ENCODE measurements around the gene TEC. TPM values are rescaled to one million over a fixed set of nuclear protein-coding genes. Genes with fewer than 3 reads are reported as not detected.

Gene TEC
- total and polyA plus RNA-seq, 2 of the 8 experiments (the other 6 are each of a cell fraction or from before 2014, with no cell fraction given) = 0.73 to 1.8 TPM

GRCh38 chr4:48172651-48173050 lies 97.0 kb downstream of the TEC start:
- no peak overlapping the region for H2BK20ac ChIP-seq (ENCODE audit: low read length)
- DNase-seq (ENCODE audit: low read depth in 1 of 2, low spot score in 2 of 2) = no peak
- H3K14ac ChIP-seq (ENCODE audit: insufficient read length) = no peak overlapping the region
- H3K23me2 ChIP-seq (ENCODE audit: low read depth, low read length) = no peaks in the 10 kb centered on the region
- ChIA-PET POLR2A (ENCODE audit: partially characterized antibody) (no interaction called here), CTCF (ENCODE audit: partially characterized antibody) (interaction anchor here (1.3 to 1.4 kb wide), 2 partner anchors 44 to 103 kb away, joined by 3 read pairs; no protein-coding TSS in a partner anchor)
- H3K4me2 ChIP-seq (ENCODE audit: insufficient read depth in 1 of 2, low read depth in 2 of 2, low read length in 2 of 2) = no peak overlapping the region
- no peak overlapping the region for H3K4me3 ChIP-seq (ENCODE audit: extremely low read depth in 1 of 4, insufficient read depth in 2 of 4, low read depth in 3 of 4, low read length in 4 of 4)
- H2BK12ac ChIP-seq (ENCODE audit: low read depth, low read length) = no peak overlapping the region
- no peak overlapping the region for H3K4ac ChIP-seq (replicated peaks; ENCODE audit: insufficient read length, low read depth, low read length)
- H3K23ac ChIP-seq (ENCODE audit: insufficient read length) = no peak overlapping the region
- H4K91ac ChIP-seq (replicated peaks; ENCODE audit: insufficient read length, low read length) = no peak overlapping the region
- no peak overlapping the region for H3K9ac ChIP-seq (replicated peaks in 1 of 4; ENCODE audit: extremely low read depth in 1 of 4, low read depth in 3 of 4, low read length in 3 of 4)
- no peak overlapping the region for H3K18ac ChIP-seq (ENCODE audit: extremely low read depth, low read length)
- H3K4me1 ChIP-seq (replicated peaks in 1 of 4; ENCODE audit: control insufficient read depth in 3 of 4, insufficient read depth in 4 of 4, low read length in 3 of 4) = peaks cover 0 to 2% (median 0%) of the 10 kb centered on the region in 4 experiments; a peak in 1 of 7 replicates
- no peak overlapping the region for H4K8ac ChIP-seq (ENCODE audit: extremely low read depth, insufficient read depth, low read length)
- no peaks in the 10 kb centered on the region for H3K27me3 ChIP-seq (replicated peaks in 1 of 4; ENCODE audit: control insufficient read depth in 3 of 4, extremely low read depth in 1 of 4, insufficient read depth in 3 of 4, low read length in 3 of 4)
- no peak overlapping the region for H3K27ac ChIP-seq (ENCODE audit: low read depth, low read length)
- H2BK5ac ChIP-seq (ENCODE audit: low read depth, low read length) = no peak overlapping the region
- no peaks in the 10 kb centered on the region for H3K79me2 ChIP-seq (ENCODE audit: control insufficient read depth in 1 of 2, insufficient read depth in 2 of 2, low read length in 2 of 2)
- no peaks in the 10 kb centered on the region for H4K20me1 ChIP-seq (replicated peaks in 1 of 2; ENCODE audit: control insufficient read depth in 1 of 2, insufficient read depth in 2 of 2, low read length in 2 of 2)
- H4K5ac ChIP-seq (ENCODE audit: insufficient read length, low read depth, low read length) = no peak overlapping the region
- H3K56ac ChIP-seq (replicated peaks; ENCODE audit: insufficient read length, low read depth, low read length) = no peak overlapping the region
- no peak overlapping the region for H2AFZ ChIP-seq (ENCODE audit: low read length)
- H3K36me3 ChIP-seq (ENCODE audit: control insufficient read depth in 2 of 4, insufficient read depth in 4 of 4, low read length in 3 of 4) = no peaks in the 10 kb centered on the region
- FAIRE-seq = no peak
- no peak overlapping the region for H2BK120ac ChIP-seq (replicated peaks; ENCODE audit: low read depth, low read length)
- H2BK15ac ChIP-seq (ENCODE audit: low read length) = no peak overlapping the region
- no peak overlapping the region for H2AK5ac ChIP-seq (ENCODE audit: low read depth, low read length)
- 92% methylated on average over 4 of the region's 4 CpGs; no CpG with 5 or more reads in 1 of the 2 experiments for WGBS, 2 experiments (ENCODE audit: extremely low coverage in 1 of 2, insufficient coverage in 1 of 2, insufficient read length in 1 of 2, insufficient replicate concordance in 2 of 2, low coverage in 1 of 2, low lambda C conversion rate in 2 of 2, missing lambda C conversion rate in 1 of 2)
- H3K9me3 ChIP-seq (ENCODE audit: insufficient read depth in 2 of 2, low read depth in 1 of 2, low read length in 1 of 2) = 0 out of 4 replicates have a peak, but pooled peaks cover 0 to 3% of the 10 kb centered on the region in 2 experiments
- H3K79me1 ChIP-seq (ENCODE audit: low read depth, low read length) = no peaks in the 10 kb centered on the region
- TF ChIP-seq TBP (IDR thresholded peaks at IDR 0.05; ENCODE audit: low read depth, low read length) = no peak
- no peak for TF ChIP-seq HDAC6 (IDR thresholded peaks at IDR 0.05; ENCODE audit: low read depth, low read length)
- TF ChIP-seq YY1 (IDR thresholded peaks at IDR 0.05; ENCODE audit: low read depth, low read length) = no peak
- TF ChIP-seq CTBP2 (IDR thresholded peaks at IDR 0.05; ENCODE audit: borderline replicate concordance, insufficient read depth, insufficient read length, low read length) = no peak
- TF ChIP-seq E2F6 (IDR thresholded peaks at IDR 0.05) = no peak
- no peak for TF ChIP-seq POLR2AphosphoS5 (IDR thresholded peaks at IDR 0.05; ENCODE audit: low read depth, low read length)
- TF ChIP-seq SIN3A (conservative IDR thresholded peaks at IDR 0.05 in 1 of 2, IDR thresholded peaks at IDR 0.05 in 1 of 2; ENCODE audit: low read depth in 1 of 2, low read length in 2 of 2) = no peak
- no peak for TF ChIP-seq GTF2F1 (IDR thresholded peaks at IDR 0.05; ENCODE audit: borderline replicate concordance, low read depth, low read length)
- TF ChIP-seq MAFK (IDR thresholded peaks at IDR 0.05; ENCODE audit: low read depth, low read length) = no peak
- TF ChIP-seq EP300 (IDR thresholded peaks at IDR 0.05; ENCODE audit: borderline replicate concordance in 1 of 2, low read depth in 2 of 2, low read length in 2 of 2) = no peak
- no peak for TF ChIP-seq CREB1 (IDR thresholded peaks at IDR 0.05)
- TF ChIP-seq SIX5 (IDR thresholded peaks at IDR 0.05; ENCODE audit: low read depth, low read length) = no peak
- no peak for TF ChIP-seq CHD1 (IDR thresholded peaks at IDR 0.05; ENCODE audit: low read depth, low read length)
- no peak for TF ChIP-seq NANOG (IDR thresholded peaks at IDR 0.05; ENCODE audit: insufficient read depth, low read depth, low read length, poor library complexity, severe bottlenecking)

Measured in H1 (cell line).